Measurements from ENCODE around the gene GATD1.

- no peak for TF ChIP-seq POLR2A (IDR thresholded peaks at IDR 0.05)
- TF ChIP-seq, protein P1, sequence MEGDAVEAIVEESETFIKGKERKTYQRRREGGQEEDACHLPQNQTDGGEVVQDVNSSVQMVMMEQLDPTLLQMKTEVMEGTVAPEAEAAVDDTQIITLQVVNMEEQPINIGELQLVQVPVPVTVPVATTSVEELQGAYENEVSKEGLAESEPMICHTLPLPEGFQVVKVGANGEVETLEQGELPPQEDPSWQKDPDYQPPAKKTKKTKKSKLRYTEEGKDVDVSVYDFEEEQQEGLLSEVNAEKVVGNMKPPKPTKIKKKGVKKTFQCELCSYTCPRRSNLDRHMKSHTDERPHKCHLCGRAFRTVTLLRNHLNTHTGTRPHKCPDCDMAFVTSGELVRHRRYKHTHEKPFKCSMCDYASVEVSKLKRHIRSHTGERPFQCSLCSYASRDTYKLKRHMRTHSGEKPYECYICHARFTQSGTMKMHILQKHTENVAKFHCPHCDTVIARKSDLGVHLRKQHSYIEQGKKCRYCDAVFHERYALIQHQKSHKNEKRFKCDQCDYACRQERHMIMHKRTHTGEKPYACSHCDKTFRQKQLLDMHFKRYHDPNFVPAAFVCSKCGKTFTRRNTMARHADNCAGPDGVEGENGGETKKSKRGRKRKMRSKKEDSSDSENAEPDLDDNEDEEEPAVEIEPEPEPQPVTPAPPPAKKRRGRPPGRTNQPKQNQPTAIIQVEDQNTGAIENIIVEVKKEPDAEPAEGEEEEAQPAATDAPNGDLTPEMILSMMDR (IDR thresholded peaks at IDR 0.05), result no peak
These were observed 11.5 kb downstream of the GATD1 start for GRCh38 chr11:765802-766091.

Measured in testis (tissue), 2 donors.